RWPE1 (cell line): ENCODE data around the gene IL12B.
A peak's percentile ranks its signal among the peaks of the same experiment; 100 is the strongest.

Experiments
- CTCF ChIA-PET: fragments of 350-600 bp; sonication (Branson Sonifier 250); formaldehyde crosslinking; extraction: SDS; loops from one replicate; lab custom pipeline; 2021; lab: Yijun Ruan, JAX
- POLR2A ChIA-PET: fragments of 400-600 bp; formaldehyde crosslinking; extraction: SDS; loops from one replicate; lab custom pipeline; 2020; ENCODE audit warnings: antibody characterized with exemption; ENCODE audit not compliant: low non-redundant PET; lab: Yijun Ruan, JAX
- DNase-seq: peaks from one replicate; pipeline ENCODE4 v3.0.0; 2012; ENCODE audit warnings: low spot score
- H3K27ac ChIP-seq: fragments of 450-650 bp; 2 replicates; pipeline ENCODE4 v1.5.1; 2017
- TF ChIP-seq, protein P1 (sequence below): fragments of 450-650 bp; conservative IDR thresholded peaks from 2 replicates; pipeline ENCODE4 v1.5.1; 2017; ENCODE audit warnings: low read depth, mild to moderate bottlenecking

IL12B gene

DNA sequence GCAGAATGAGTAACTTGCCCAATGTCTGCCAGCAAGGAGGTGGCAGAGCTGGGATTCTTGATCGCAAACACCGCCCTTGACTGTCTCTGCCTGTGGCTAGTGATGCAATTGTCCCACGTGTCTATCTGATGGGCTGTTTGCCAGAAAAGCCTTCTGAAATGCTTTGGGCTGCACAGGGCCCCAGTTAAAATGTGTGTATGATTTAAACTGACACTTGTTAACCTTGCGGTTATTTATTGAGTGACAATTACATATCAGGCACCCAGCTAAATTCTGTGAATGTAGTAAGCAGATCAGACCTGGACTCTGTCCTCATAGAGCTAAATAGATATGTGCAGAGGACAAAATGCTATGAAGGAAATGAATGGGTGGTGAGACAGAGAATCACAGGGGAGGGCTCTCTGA, 11.6 kb upstream of the IL12B start:
- POLR2A ChIA-PET = no interaction called here
- DNase-seq = peak; percentile 89

DNA sequence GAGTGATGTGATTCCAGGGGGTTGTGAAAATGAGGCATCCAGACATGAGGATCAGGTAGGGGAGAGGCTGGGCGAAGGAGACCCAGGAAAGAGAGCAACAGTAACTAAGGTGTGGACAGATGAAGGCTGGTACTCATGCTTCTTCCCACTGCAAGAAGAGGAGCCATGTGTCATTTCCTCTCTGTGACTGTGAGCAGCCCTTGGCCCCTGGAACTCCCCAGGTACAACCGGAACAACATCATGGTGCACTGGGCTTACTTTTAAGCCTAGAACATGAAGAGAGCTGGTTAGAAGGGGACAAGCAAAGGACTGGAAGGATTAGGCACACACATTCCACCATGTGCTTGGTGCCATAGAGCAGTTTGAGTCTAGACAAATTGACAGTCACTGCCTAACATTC, 10.9 kb upstream of the IL12B start:
- POLR2A ChIA-PET = no interaction called here

More for the DNA sequence above, 11.6 kb upstream of the IL12B start:
- TF ChIP-seq, protein P1, sequence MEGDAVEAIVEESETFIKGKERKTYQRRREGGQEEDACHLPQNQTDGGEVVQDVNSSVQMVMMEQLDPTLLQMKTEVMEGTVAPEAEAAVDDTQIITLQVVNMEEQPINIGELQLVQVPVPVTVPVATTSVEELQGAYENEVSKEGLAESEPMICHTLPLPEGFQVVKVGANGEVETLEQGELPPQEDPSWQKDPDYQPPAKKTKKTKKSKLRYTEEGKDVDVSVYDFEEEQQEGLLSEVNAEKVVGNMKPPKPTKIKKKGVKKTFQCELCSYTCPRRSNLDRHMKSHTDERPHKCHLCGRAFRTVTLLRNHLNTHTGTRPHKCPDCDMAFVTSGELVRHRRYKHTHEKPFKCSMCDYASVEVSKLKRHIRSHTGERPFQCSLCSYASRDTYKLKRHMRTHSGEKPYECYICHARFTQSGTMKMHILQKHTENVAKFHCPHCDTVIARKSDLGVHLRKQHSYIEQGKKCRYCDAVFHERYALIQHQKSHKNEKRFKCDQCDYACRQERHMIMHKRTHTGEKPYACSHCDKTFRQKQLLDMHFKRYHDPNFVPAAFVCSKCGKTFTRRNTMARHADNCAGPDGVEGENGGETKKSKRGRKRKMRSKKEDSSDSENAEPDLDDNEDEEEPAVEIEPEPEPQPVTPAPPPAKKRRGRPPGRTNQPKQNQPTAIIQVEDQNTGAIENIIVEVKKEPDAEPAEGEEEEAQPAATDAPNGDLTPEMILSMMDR = no peak
- CTCF ChIA-PET = interaction anchor here (0.5 to 1.2 kb wide), 3 partner anchors 25 to 725 kb away, joined by 3 to 4 read pairs (median 3); no protein-coding TSS in a partner anchor
- H3K27ac ChIP-seq = peak overlapping the region; percentile 68

DNA sequence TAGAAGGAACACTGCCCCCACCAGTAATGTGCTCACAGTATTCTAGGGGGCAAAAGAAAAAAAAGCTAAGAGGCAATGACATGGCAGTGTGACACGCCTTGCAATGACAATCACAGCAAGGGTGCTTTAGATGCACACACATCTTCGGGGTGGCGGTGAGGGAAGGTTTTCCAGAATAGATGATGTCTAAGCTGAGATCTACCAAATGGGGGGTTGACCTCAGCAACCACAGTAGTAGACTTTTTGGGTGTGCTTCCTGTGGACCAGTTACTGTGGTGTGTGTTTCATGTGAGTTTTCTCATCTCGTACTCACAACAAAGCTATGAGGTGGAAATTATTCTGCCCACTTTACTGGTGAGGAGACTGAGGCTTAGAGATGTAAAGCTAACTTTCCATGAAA, 10.2 kb upstream of the IL12B start:
- DNase-seq = no peak
- ChIA-PET CTCF (interaction anchor here (0.6 to 0.8 kb wide), 2 partner anchors 13 to 778 kb away, joined by 3 read pairs; no protein-coding TSS in a partner anchor), POLR2A (no interaction called here)
- TF ChIP-seq, protein P1 = no peak
- no peak overlapping the region; the same call in 1 of the 2 replicates for H3K27ac ChIP-seq

More for the DNA sequence above, 10.9 kb upstream of the IL12B start:
- TF ChIP-seq, protein P1 = no peak
- CTCF ChIA-PET = interaction anchor here (0.6 to 1.2 kb wide), 2 partner anchors 24 to 724 kb away, joined by 3 to 4 read pairs; no protein-coding TSS in a partner anchor
- DNase-seq = no peak
- H3K27ac ChIP-seq = peak overlapping the region; percentile 68

DNA sequence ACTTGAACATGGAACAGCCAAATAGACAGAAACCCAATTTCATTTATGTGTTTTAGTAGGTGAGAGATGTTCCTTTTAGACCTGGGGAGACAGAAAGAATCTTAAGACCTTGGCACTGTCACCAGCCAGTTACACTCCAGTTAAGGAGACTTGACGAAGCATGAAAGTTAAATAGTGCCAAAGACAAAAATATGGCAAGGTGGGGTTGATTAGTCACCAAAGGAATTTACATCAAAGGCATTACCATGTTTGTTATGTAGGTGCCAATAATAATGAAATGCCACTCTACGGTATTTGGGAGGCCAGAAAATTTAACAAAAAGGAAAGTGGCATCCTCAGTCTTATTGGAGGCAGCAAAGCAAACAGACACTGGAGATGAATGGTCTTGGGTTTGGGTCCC, 9.2 kb upstream of the IL12B start:
- DNase-seq = peak; percentile 50
- POLR2A ChIA-PET = no interaction called here
- CTCF ChIA-PET = interaction anchor here (0.6 kb wide), 2 partner anchors 13 to 390 kb away, joined by 3 read pairs; no protein-coding TSS in a partner anchor
- TF ChIP-seq, protein P1 = no peak
- peak overlapping the region; percentile 66 for H3K27ac ChIP-seq

DNA sequence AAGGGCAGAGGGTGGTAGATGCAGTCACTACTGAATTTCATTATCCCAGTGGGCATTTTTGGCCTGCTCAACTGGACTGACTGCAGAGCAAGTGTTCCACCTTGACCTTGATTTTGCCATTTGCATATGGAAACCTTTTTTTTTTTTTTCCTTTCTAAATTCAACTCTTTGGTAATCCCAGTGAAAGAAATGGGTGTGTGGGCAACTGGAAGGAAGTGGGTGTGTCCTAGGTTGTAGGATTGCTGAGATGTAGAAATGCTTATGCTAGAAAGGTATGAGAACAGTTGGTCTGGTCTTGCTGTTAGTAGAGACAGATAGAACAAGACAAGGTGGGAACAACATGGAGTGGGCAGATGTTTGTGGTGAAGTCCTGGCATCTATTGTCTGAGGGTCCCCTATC, 7.8 kb upstream of the IL12B start:
- ChIA-PET POLR2A (no interaction called here), CTCF (no interaction called here)
- peak overlapping the region; percentile 54; the same call in 1 of the 2 replicates for H3K27ac ChIP-seq

DNA sequence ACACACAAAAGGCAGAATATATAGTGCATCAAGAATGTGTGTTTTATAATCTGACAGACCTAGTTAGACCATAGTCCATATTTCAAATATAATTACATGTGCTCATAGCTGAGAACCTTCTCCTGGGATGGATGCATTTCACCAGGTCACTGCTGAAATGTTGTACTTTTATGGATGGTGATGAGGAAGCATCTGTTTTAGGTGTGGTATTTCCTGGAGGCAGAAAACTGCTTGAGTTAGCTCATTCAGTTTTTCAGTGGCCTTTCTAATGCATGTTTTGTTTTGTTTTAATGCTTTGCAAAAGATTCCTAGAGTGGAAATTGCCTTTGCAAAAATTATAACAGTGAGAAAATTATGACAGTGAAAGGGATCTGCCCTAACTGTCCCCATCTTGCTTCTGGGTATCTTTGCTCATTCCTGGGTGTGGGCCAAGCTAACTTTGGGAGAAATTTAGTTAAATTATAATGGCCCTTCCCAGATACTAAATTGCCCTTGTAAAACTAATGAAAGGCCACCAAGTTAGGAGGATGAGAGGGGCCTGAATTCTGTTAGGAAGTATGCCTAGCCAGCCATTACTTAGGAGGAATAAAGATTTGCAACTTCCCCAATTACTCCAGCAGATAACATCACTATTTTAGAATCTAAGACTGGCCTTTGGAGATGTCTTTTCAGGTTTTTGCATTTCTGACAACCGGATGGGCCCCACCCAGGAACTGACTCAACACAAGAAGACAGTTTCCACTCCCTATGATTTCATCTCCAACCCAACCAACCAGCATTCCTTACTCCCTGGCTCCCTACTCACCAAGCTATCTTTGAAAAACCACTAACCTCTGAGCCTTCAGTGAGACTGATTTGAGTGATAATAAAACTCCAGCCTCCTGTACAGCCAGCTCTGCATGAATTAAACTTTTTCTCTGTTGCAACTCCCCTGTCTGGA, 7.0 kb upstream of the IL12B start:
- CTCF ChIA-PET = interaction anchor here (0.6 to 0.7 kb wide), 2 partner anchors 41 to 105 kb away, joined by 3 read pairs; no protein-coding TSS in a partner anchor
- DNase-seq = peak; percentile 73
- TF ChIP-seq, protein P1 = no peak
- POLR2A ChIA-PET = no interaction called here
- H3K27ac ChIP-seq = peak overlapping the region; percentile 54; the same call in 1 of the 2 replicates

More for the DNA sequence above, 7.8 kb upstream of the IL12B start:
- TF ChIP-seq, protein P1 = no peak
- no peak for DNase-seq
